Panc1 (cell line): ENCODE results near the gene CNNM4. TPM values are rescaled to one million over a fixed set of nuclear protein-coding genes. Genes with fewer than 3 reads are reported as not detected.
A peak's percentile ranks its signal among the peaks of the same experiment; 100 is the strongest.

Experiments used
- ATAC-seq: fragments of 200-7000 bp; cut with Tn5 transposase; 2 replicates; pipeline ENCODE4 v1.9.1; 2020; ENCODE audit warnings: mild to moderate bottlenecking, moderate library complexity
- BruUV-seq: library from RNA; stranded (reverse); fragments of 400-500 nt; replicated peaks from 2 replicates; lab custom pipeline; 2021; lab: Mats Ljungman, UMichigan
- CTCF ChIA-PET: fragments of 300-600 bp; sonication (Branson Sonifier 250); formaldehyde crosslinking; loops from one replicate; lab custom pipeline; 2022; ENCODE audit warnings: antibody characterized with exemption; lab: Charles Lee
- POLR2A ChIA-PET: fragments of 300-600 bp; sonication (Branson Sonifier 250); formaldehyde crosslinking; loops from one replicate; lab custom pipeline; 2022; ENCODE audit warnings: antibody characterized with exemption; lab: Charles Lee
- DNase-seq: peaks from one replicate; pipeline ENCODE4 v3.0.0-alpha.2; 2010; ENCODE audit warnings: low read depth, low spot score
- H3K27ac ChIP-seq: 2 replicates; pipeline ENCODE4 v1.5.1; 2011; ENCODE audit warnings: mild to moderate bottlenecking, low read length, inconsistent platforms
- H3K27me3 ChIP-seq: fragments of 200-500 bp; sonication (Bioruptor generic); 2 replicates; pipeline ENCODE4 v1.6.0; 2014; ENCODE audit warnings: low read length, inconsistent platforms; ENCODE audit not compliant: control insufficient read depth, insufficient read depth
- H3K36me3 ChIP-seq: fragments of 200-500 bp; sonication (Bioruptor generic); 2 replicates; pipeline ENCODE4 v1.5.1; 2014; ENCODE audit warnings: inconsistent platforms, mild to moderate bottlenecking, low read length, moderate library complexity; ENCODE audit not compliant: control insufficient read depth, insufficient read depth
- H3K4me1 ChIP-seq: 2 replicates; pipeline ENCODE4 v1.5.1; 2011; ENCODE audit warnings: inconsistent platforms, mild to moderate bottlenecking, low read length, moderate library complexity; ENCODE audit not compliant: control insufficient read depth, insufficient read depth
- H3K4me3 ChIP-seq, 2 experiments: 2 replicates each; pipeline ENCODE4 v1.5.1; 2011 to 2012; ENCODE audit warnings: low read depth in 2 of 2, low read length in 2 of 2, mild to moderate bottlenecking in 2 of 2, inconsistent platforms in 1 of 2, moderate library complexity in 1 of 2
- H3K9me3 ChIP-seq: fragments of 200-500 bp; sonication (Bioruptor generic); 2 replicates; pipeline ENCODE4 v1.5.1; 2014; ENCODE audit warnings: low read depth, mild to moderate bottlenecking, inconsistent platforms, low read length, moderate library complexity; ENCODE audit not compliant: control insufficient read depth, insufficient read depth
- CTCF ChIP-seq: fragments of 450-650 bp; IDR thresholded peaks from 2 replicates; pipeline ENCODE4 v1.5.1; 2017; ENCODE audit warnings: mild to moderate bottlenecking
- POLR2AphosphoS5 ChIP-seq: IDR thresholded peaks from 2 replicates; pipeline ENCODE4 v1.6.1; 2012; ENCODE audit warnings: mild to moderate bottlenecking, low read depth, low read length, moderate library complexity
- REST ChIP-seq, 2 experiments: IDR thresholded peaks; 2 replicates each; pipeline ENCODE4 v1.6.1; 2011 to 2012; ENCODE audit warnings: low read depth in 2 of 2, control low read depth in 1 of 2, low read length in 1 of 2, mild to moderate bottlenecking in 1 of 2, moderate library complexity in 1 of 2; ENCODE audit not compliant: insufficient read depth in 1 of 2
- SIN3A ChIP-seq: IDR thresholded peaks from 2 replicates; pipeline ENCODE4 v1.6.1; 2012; ENCODE audit warnings: low read depth, mild to moderate bottlenecking, low read length, moderate library complexity, borderline replicate concordance; ENCODE audit not compliant: insufficient read depth
- TCF7L2 ChIP-seq: IDR thresholded peaks from 2 replicates; pipeline ENCODE4 v1.6.1; 2011; ENCODE audit warnings: mild to moderate bottlenecking, low read depth, low read length, inconsistent platforms
- in situ Hi-C: cut with HindIII; loops from 2 replicates; pipeline ENCODE4 v1.10.0; 2016; ENCODE audit warnings: low sequenced_read_pairs, low pct_unique_long_range_greater_than_20kb
- intact Hi-C: fragments of 100-400 bp; cut with micrococcal nuclease; formaldehyde crosslinking; loops from one replicate; pipeline ENCODE4 v1.10.0; 2022; ENCODE audit not compliant: unreplicated experiment
- total RNA-seq: library from RNA; stranded (reverse); gene quantifications from one replicate; pipeline ENCODE4 v1.2.1, GENCODE V29; 2021; ENCODE audit not compliant: unreplicated experiment

The CNNM4 gene
- total RNA-seq, 1 experiment from 2014 or later = 15.7 TPM

GRCh38 chr2:96857667-96858372 lies 97.1 kb downstream of the CNNM4 start, which contains the start of gene ANKRD39:
Gene ANKRD39, minus strand, starts transcription at chr2:96858016. Its CDS starts 29 bp downstream, at chr2:96857987.
- H3K27ac ChIP-seq = peak within 1 kb of the TSS; percentile 80
- peak; percentile 85 for DNase-seq
- peak within 1 kb of the TSS; percentile 73 for H3K4me3 ChIP-seq
- no TSS peak for BruUV-seq
- ATAC-seq = peak; percentile 94
- peaks cover 15% of the 10 kb centered on the region for H3K4me1 ChIP-seq
- peaks cover 2% of the 10 kb centered on the region; the same call in 1 of the 2 replicates for H3K36me3 ChIP-seq
- H3K9me3 ChIP-seq = no peaks in the 10 kb centered on the region
- intact Hi-C loops (loop anchor here (2.0 kb wide), 1 partner anchor 97 kb away; no protein-coding TSS in a partner anchor), in situ Hi-C loops (no loop called here)
- H3K27me3 ChIP-seq = no peaks in the 10 kb centered on the region
- POLR2A ChIA-PET = interaction anchor here (0.7 to 0.8 kb wide), 2 partner anchors 23 to 59 kb away, joined by 4 to 29 read pairs; no protein-coding TSS in a partner anchor
- TF ChIP-seq CTCF = peak; percentile 95
- 0 out of 4 replicates have a peak, but pooled peaks of 1 of the 2 experiments have one; percentile 37 for TF ChIP-seq REST (IDR thresholded peaks at IDR 0.05; ENCODE audit: insufficient read depth in 1 of 2, low read depth in 2 of 2, low read length in 1 of 2)
- TF ChIP-seq SIN3A = no peak
- peak; percentile 48; the same call in 1 of the 2 replicates for TF ChIP-seq TCF7L2
- peak; percentile 60; the same call in 1 of the 2 replicates for TF ChIP-seq POLR2AphosphoS5
- CTCF ChIA-PET = interaction anchor here (0.6 to 2.0 kb wide), 7 partner anchors 79 to 254 kb away, joined by 3 to 5 read pairs (median 3); no protein-coding TSS in a partner anchor

GRCh38 chr2:96859099-96859649 lies 98.5 kb downstream of the CNNM4 start:
- TF ChIP-seq TCF7L2 = no peak
- TF ChIP-seq SIN3A = no peak
- no peak; the same call in 1 of the 2 replicates for TF ChIP-seq POLR2AphosphoS5
- no peak for TF ChIP-seq CTCF
- TF ChIP-seq REST (IDR thresholded peaks at IDR 0.05; ENCODE audit: insufficient read depth in 1 of 2, low read depth in 2 of 2, low read length in 1 of 2) = no peak
- in situ Hi-C loops (no loop called here), intact Hi-C loops (loop anchor here (2.0 kb wide), 1 partner anchor 96 kb away; no protein-coding TSS in a partner anchor)
- ATAC-seq (peak; percentile 12; the same call in 1 of the 2 replicates), DNase-seq (no peak)
- Histone ChIP-seq H3K4me1 (peaks cover 15% of the 10 kb centered on the region), H3K27me3 (no peaks in the 10 kb centered on the region), H3K9me3 (no peaks in the 10 kb centered on the region), H3K4me3 (peak overlapping the region in 1 of 2 experiments; percentile 67; a peak in 2 of 4 replicates), H3K27ac (peak overlapping the region; percentile 75), H3K36me3 (peaks cover 7% of the 10 kb centered on the region; the same call in 1 of the 2 replicates)
- ChIA-PET CTCF (interaction anchor here (0.6 to 2.0 kb wide), 7 partner anchors 10 to 253 kb away, joined by 3 to 9 read pairs (median 4); no protein-coding TSS in a partner anchor), POLR2A (no interaction called here)
- no TSS peak for BruUV-seq
